Umbilical cord (tissue), 2 donors: ENCODE measurements around the gene SOST. TPM values are rescaled to one million over a fixed set of nuclear protein-coding genes. Genes with fewer than 3 reads are reported as not detected.

Experiments
- DNase-seq: peaks from one replicate; pipeline ENCODE4 v3.0.0-alpha.2; 2015; ENCODE audit warnings: low spot score
- total RNA-seq: library from RNA; depleted of rRNA; stranded (reverse); fragments of >200 nt; gene quantifications from one replicate; pipeline ENCODE4 v1.2.3, GENCODE V29; 2014; ENCODE audit warnings: low replicate concordance; ENCODE audit not compliant: insufficient read depth

Gene SOST
- total RNA-seq, 1 donor from 2014 or later = 0.96 TPM

DNA sequence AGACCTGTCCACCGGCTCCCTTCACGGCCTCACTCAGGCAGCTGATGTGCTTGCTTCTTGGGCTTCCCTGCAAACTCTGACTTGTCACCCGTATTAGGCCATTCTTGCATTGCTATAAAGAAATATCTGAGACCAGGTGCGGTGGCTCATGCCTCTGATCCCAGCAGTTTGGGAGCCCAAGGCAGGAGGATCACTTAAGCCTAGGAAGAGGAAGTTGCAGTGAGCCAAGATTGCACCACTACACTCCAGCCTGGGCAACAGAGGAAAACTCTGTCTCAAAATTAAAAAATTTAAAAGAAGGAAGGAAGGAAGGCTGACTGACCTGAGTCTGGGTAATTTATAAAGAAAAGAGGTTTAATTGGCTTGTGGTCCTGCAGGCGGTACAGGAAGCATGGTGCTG, 17.0 kb downstream of the SOST start:
- no peak for DNase-seq

- peak; percentile 27 for DNase-seq
These were observed 18.1 kb downstream of the SOST start for GRCh38 chr17:43740541-43740940.

DNA sequence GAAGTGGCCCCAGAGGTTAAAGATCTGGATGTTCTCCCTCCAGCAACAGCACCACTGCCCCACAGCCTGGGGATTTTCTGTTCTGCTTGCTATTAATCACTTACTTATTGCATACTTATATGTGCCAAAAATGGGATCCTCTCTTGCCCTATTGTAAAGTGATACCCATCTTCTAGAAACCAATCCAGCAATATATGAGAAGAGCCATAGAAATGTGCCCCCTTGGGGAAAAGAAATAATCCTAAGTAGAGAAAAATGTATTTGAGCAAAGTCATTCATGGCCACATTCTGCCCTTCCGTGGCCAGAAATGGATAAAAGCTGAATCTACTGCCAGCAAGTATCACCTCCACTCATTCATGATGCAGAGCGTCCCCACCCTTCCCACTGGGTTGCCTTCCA, 20.9 kb downstream of the SOST start:
- no peak for DNase-seq

GRCh38 chr17:43736389-43736788, 22.2 kb downstream of the SOST start:
- DNase-seq = no peak

DNA sequence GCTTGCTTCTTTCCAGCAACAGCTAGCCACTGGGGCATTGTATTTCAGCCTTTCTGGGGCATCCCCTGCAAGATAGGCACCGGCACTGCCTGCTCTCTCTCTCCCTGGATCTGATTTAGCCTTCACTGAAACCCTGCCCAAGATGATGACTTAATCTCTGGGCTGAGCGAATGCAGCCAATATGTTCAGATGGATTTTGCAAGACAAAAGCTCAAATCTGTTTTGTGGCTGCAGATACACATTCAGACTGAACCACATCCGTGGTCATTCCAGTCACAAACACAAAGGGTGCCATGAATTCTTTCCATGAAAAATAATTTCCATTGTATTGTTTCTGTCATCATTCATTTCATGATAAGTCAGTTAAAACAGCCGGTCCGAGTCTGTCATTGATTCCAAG, 24.2 kb downstream of the SOST start:
- DNase-seq = no peak

- no peak for DNase-seq
These were observed 24.6 kb downstream of the SOST start for GRCh38 chr17:43733956-43734355.

- no peak for DNase-seq
These were observed 25.6 kb downstream of the SOST start for GRCh38 chr17:43732958-43733357.

- no peak for DNase-seq
These were observed 30.5 kb downstream of the SOST start for GRCh38 chr17:43728081-43728480.

DNA sequence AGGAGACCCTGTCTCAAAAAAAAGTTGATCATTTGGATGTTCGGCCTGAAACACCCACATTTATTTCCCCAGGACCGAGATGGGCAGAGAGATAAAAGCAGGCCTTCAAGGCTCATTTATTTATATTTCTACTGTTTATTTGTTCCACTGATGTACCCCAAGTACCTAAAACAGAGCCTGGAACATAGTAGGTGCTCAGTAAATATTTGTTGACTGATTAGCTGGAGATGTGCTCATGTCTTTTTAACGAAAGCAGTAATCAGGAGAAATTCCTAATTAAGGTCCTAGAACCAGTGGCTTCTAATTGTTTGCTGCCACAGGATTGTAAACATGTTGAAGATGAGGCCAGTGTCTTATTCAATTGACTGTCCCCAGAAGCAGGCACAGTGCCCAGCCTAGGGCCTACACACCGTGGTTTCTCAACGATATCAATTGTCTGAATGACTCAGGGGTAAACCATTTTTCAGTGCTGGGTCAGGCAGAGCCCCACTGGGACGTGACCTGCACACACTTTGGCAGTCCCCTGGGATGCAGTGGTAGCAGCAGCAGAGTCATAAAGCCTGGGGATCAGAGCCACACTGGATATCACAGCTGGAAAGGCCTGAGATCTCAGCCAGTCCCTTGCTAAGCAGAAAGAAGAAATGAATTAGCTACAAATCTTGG, 34.8 kb downstream of the SOST start:
- DNase-seq = no peak

DNA sequence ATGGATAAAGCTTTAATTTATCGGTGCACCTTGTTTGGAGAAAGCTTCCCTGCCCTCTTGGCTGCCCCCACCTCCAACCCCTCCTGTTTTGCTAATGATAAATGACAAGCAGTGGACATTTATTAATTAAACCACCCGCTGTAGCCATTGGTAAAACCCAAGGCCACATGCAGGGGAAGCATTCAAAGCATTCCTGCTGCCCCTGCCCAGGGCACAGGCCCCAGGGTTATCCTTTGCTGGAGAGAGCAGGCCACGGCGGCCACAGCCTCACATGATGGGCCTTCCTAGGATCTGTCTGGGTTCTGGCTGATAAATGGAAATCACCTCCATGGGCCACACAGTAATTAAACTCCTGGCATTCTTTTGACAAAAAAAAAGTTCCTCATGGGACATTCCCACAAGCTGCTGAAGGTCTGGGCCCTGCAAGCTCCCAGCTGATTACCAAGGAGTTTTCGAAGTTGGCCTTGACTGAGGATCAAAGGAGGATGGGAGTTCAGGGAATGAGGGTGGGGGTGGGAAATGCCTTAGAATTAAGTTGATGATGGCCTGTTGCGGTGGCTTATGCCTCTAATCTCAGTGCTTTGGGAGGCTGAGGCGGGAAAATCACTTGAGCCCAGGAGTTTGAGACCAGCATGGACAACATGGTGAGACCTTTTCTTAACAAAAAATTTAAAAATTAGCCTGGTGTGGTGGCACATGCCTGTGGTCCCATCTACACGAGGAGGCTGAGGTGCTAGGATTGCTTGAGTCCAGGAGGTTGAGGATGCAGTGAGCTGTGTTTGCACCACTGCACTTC, 35.5 kb downstream of the SOST start:
- no peak for DNase-seq

GRCh38 chr17:43722269-43722619, 36.3 kb downstream of the SOST start:
- DNase-seq = no peak

DNA sequence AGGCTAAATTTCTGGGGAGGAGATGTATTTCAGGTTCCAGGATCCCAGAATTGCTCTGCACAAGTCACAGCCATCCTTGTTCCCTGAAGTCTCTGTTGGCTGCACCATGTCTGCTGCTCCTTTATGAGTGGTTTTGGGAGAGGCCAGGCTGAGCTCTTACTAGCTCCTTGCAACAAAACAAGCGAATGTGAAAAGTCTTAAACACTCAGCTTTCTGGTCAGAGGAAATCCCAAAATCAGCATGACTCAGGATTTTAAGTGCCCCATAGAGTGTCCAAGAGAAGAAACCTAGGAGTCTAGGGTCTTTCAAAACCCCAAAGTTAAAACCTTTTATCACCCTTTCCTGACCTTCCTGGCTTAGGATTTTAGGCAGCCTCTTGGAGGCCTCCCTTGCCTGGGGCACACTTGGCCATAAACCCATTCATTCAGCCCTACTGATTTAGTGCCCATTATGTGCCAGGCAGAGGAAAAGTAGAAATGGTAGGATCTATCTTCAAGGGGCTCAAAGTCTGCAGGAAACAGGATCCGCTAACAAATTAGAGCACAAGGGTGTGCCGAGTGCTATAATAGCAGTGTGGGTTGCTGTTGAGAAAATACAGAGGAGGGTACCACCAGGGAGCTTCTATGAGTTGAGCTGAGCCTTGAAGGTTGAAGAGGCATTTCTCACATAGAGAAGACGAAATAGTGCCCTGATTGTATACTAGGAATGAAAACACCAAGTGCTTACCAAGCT, 36.9 kb downstream of the SOST start:
- peak; percentile 24 for DNase-seq

DNA sequence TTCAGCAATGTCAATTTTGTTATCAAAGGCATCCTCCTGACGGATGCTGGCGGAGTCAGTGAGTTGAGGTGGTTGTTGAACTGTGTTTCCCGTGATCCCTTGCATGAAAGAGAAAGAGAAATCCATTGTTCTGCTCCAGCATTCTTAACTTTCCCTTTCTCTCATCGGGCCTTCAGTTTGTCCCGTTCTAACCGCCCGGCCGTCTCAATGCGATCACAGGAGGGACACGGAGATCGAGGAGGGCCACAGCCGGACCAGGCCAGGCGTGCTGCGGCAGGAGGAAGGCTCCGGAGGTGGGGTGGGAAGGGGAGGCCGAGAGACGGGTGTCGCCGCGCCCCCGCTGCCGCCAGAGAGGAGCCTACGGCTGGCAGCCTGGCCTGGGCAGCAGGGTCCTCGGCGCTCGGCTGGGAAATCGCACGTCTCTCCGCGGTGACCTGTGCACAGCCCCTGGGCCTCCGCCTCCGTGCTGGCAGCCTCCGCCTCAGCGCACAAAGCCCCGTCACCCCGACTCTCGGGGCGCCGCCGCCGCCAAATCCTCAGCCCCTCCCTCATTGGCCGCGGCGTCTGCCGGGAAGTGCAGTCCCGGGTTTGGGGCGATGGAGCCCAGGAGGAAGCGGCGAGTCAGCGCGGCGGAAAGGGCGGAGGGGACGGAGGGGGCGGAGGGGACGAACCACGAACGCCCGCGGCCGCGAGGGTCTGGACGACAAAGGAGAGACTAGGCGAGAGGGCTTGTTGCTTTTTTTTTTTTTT, 38.1 kb downstream of the SOST start:
- DNase-seq = peak; percentile 90

DNA sequence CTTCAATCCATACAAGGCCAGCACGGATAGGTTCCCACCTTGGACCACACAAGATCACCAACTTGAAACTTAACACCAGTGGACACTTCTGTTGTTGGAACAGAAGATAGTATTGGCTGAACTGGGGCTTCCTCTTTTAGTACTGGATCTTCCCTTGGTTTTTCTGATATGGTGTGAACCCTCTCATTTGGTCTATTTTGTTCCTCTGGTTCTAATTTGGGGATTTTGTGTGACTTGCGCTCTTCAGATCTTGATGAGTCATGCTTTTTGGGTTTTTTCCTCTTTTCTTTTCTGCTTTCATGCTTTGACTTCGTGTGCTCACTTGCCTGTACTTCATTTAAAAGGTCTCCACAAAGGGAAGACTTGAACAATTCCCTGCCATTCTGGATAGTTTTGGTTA, 39.0 kb downstream of the SOST start:
- no peak for DNase-seq

DNA sequence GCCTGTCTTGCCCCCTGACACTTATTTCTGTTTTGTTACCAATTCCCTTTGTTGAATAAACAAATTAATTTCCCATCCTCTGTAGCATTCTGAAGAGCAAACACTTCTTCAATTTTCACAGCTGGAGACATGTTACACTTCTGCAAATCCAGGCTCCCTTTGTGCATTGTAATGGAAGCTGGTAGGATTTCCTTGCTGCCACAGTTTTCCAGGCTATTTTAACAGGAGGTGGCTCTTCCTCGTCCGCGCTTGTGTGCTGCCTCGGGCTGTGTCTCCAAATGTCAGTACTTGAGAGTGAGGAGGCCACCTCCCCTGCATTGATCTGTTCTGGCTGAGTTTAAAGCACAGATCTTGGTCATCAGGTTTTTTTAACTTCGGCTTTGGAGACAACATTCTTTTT, 40.0 kb downstream of the SOST start:
- no peak for DNase-seq

- DNase-seq = no peak
These were observed 40.7 kb downstream of the SOST start for GRCh38 chr17:43717913-43718312.

GRCh38 chr17:43714465-43715149, 44.0 kb downstream of the SOST start:
- DNase-seq = no peak

DNA sequence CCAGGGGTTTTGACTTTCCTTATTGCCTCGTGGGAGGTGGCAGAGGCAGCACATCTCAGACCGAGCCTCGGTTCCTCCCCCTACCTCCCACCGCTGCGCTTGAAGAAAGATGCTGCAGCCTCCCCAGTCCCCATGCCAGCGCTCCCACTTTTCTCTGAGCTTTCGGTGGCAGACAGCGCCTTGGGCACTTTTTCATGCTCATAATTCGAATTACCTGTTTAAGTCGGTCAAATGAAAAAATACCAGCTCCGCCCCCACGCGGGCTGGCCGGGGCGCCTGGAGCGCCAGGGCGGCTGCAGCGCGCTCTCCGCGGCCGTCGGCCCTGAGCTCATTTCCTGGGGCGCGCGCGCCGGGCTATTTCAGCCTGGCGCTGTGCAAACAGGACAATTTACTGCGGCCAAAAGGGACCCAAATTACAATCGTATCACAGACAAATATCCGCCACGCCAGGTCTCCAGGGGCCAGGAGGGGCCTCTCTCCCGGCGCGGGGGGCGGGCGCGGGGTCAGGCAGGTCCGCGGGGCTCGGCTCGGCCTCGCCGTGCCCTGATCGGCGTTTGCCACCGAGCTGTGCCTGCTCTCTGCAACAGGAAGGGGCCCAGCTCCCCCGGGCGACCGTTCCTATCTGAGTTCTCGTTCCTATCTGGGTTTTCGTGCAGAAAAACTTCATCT, 45.0 kb downstream of the SOST start:
- DNase-seq = peak; percentile 40

DNA sequence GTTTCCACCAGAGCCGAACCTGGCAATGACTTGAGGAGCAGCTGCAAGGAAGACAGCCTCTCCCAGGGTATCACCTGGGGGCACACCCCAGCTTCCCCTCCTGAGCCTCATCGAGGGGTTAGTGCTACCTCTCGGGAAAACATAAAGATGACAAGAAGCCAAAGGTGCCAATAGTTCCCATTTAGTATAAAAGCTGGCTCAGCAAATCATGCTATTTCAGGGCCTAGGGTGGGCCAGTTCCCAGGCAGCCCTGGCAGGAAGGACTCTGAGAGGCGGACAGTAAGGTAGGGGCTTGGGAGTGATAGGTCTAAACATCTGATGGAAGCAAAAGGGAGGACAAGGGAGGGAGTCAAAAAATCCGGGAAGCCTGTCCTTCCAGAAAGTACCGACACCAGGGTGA, 46.2 kb downstream of the SOST start:
- no peak for DNase-seq

GRCh38 chr17:43710101-43710500, 48.5 kb downstream of the SOST start:
- DNase-seq = no peak

GRCh38 chr17:43709210-43709609, 49.4 kb downstream of the SOST start:
- DNase-seq = no peak
